GDM1 (cell line): ENCODE data around the gene SPOCK1.

Source experiments
- DNase-seq: peaks from one replicate; lab custom pipeline; 2025; lab: John Stamatoyannopoulos, UW

Gene SPOCK1

DNA sequence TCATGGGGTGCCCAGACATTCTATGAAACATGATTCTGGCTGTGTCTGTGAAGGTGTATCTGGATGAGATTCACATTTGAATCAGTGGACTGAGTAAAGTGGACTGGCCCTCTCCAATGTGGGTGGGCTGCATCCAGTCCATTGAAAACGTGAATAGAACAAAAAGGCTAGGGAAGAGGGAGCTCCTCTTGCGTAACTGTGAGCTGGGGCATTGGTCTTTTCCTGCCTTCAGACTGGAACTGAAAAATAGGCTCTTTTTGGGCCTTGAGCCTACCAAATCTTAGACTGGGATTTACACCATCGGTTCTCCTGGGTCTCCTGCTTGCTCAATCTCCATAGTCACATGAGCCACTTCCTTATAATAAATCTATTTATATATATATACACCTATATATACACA is 170.1 kb downstream of the SPOCK1 start:
- no peak for DNase-seq

DNA sequence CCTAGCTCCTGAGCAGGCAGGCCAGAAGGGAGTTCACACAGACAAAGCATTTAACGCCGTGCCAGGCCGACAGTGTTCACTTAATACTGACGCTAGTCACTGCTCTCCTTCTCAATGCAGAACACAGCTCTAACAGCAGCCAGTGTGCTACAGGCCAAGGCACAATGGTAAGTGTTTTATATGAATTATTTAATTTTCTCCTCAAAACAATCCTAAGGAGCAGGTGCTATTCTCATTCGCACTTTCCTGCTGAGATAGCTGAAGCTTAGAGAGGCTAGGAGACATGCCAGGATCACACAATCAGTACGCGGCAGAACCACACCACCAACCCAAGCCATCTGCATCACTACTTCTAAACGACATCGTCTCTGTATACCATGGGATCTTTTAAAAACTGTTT is 170.7 kb downstream of the SPOCK1 start:
- no peak for DNase-seq

DNA sequence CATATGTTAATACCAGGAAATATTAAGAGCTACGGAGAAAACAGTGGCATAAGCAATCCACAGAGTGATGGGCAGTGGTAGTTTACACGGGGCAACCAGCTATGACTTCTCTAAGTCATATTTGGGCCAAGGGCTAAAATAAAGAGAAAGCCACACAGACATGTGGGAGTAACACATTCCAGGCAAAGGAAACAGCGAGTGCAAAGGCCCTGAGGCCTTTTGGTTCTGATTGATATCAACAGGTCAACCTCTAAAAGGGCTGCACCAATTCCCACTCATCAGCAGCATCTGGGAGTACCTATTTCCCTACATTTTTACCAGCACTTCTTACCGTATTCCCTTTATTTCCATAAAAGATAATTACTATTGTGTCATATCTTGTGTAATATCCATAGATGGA is 173.4 kb downstream of the SPOCK1 start:
- no peak for DNase-seq

DNA sequence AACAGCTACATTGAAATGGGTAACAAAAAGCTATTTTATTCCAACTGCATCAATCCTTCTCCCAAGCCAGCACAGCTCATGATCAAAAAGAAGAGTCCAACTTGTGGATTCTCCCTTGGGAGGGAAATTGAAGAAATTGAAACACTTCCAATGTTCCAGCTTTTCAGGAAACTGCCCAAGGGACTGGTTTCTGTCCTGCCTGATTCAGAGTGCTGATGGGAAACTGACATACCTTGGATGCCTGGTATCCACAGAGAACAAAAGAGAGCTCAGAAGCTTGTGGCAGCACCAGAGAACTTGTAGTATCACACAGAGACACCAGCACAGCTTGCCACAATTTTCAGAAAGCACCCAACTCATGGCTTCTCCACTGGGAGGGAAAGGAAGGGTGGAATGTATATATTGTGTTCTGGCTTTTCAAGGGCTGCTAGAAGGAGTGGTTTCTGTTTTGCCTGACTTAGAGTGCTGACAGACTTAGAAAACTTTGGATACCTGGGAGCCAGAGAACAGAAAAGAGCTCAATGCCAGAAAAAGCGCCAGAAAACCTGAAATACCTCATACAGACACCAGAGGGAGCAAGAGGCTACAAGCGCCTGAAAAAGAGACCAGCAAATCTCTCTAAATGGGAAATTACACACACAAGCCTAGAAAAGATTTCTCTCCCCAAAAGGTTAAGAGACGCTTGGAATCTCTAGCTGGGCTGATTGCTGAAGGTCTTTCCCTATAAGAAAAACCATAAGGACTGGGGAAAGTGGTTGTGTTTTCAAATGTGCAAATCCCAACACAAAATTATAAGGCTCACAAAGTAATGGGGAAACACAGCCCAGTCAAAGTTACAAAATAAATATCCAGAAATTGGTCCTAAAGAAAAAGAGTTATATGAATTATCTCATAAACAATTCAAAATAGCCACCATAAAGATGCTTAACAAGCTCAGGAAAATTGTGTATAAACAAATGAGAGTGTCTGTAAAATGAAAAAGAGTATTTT is 178.8 kb downstream of the SPOCK1 start:
- no peak for DNase-seq

DNA sequence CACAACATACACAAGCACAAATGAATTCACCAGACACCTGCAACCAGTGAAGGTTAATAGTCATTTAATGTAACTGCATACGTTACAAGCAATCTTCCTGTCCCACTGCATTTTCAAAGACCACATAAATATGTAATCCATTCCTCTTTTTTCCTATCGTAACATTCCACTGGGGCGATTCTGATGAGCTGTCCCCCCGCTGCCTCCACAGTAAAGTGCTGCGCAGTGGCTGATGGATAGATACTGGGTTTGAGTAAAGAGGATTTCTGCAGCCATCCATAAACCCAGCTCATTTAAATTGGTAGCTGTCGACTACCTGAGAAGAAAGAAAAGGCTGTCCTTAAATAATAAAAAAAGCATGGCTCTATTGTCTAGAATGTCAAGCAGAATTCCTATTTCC is 181.1 kb downstream of the SPOCK1 start:
- DNase-seq: no peak

DNA sequence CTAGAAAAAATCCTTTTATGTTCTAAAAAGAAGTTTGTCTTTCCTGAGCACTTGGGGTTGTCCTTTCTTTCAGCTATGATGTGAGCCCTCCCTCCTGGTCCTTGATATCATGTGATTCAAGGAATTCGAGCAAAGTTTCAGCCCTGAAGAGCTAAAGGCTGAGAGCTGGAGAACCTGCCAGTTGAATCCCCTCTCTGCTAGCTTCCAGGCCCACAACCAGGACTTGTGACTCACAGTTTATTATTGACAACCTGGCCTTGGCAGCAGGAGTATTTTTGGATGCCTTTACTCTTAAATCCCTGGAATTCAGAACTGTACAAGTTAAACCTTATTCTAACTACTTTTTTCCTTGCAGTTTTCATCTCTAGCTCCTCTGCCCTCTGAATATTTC is 182.8 kb downstream of the SPOCK1 start:
- DNase-seq: no peak

DNA sequence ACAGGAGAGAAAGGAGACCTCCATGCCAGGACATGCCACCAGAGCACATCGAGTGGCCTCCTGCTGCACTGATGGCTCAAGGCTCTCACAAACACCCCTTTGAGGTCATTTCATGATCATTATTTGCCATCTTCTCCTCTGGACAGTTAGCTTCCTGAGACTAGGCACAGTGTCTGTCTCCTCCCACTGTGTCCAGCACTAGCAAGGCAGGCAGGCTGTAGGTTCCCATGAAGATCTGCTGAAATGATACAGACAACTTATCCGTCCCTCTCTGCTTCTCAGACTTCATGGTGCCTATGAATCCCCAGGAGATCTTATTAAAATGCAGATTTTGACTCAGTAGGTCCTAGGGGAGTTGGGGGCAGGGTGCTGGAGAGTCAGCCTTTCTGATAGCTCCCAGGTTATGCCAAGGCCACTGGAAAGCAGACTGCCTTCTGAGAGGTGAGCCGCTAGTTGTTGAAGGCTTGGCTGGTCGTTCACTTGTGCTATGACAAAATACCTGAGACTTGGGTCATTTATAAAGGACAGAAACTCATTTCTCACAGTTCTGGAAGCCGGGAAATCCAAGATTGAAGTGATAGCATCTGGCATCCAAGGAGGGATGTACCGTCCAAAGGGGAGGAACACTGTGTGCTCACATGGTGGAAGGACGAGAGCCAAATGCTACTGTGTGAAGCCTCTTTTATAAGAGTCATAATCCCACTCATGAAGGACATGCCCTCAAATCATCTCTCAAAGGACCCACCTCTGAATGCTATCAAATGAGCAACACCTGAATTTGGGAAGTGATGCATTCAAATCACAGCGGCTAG is 183.4 kb downstream of the SPOCK1 start:
- DNase-seq: no peak

DNA sequence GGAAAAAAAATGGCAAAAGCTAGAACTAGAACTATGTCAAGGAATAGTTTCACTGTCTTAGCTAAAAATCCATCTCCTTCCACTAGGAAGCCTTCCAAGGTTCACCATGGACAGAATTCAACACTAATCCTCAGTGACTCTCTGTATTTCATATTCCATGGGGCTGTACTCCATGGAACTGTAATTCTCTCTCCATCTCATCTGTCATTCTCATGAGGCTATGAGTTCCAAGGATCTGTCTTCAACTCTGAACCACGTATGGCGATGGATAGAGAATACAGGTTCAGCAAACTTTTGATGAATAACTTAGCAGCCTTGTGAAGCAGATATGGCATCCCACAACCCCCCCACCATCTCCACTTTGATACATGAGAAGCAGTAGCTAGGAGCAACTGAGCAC is 184.0 kb downstream of the SPOCK1 start:
- no peak for DNase-seq

DNA sequence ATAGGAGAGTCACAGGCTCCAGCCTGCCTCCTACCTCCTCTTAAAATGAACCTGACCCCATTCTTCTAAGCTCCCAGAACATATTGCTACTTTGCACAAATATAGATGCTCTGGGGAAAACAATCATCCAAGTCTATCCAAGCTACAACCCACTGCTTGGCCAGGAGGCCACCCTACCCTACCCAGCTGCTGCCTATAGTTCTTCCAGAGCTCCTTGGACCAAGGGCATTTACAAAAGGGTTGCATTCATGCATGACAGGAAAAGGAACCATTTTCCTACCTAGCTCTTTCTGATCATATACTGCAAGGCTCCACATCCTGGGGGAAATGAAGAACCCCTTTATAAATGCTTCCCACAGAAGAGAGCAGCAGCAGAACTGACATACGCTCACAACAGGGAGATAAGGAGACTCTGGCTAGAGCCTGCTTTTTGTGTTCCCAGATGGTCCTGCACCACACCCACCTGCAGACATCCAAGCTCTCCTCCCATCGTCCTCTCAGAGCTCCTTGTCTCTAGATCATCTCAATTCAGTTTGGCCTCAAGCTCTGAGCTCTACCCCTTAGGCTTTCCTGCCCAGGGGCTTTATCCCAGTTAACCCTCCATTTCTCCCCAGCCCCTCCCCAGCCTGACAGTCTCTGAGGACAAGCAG is 185.5 kb downstream of the SPOCK1 start:
- no peak for DNase-seq

DNA sequence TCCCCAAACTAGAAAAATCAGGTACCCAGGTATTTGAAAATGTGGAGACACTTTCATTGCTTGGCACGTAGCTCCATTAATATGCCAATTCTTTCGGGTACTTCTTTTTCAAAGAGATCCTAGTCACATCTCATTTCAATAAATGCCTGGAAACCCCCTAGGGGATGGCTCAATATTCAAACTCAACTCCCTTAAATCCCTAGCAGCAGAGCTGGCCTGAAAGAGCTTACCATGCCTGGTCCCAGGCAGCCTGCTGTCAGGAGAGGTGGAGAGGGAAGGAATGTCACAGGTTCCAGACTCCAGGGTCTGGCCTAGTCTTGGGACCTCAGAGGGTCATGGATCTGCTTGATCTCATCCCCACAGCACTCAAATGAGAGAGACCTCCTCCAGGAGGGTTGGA is 187.1 kb downstream of the SPOCK1 start:
- DNase-seq: no peak

DNA sequence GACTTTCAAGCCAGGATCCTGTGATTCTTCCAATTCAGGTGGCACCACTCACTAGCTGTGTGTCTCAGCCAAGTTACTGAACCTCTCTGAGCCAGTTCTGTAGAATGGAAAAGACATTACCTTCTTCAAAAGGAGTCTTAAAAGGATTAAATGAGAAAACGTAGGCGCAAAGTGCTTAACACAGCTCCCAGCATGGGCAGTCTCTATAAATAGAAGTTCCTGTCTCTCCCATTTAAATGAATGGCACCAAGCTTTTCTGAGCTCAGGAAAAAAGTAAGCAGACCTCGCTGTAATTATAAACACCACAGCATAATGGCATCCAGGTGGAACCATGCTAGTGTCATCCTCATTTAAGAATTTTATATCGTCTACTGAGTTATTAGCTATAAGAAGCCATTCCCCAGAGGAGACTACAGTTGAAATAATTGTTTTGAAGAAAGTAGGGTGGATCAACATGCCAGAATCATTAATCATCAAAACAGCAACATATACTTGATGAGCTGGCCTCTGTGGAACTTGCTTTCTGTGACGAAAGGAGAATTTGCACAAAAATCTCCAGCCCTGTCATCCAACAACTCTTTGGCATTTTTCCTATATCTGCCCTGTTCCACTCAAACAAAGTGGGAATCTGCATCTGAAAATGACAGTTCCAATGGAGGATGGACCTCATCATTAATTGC is 188.9 kb downstream of the SPOCK1 start:
- no peak for DNase-seq

DNA sequence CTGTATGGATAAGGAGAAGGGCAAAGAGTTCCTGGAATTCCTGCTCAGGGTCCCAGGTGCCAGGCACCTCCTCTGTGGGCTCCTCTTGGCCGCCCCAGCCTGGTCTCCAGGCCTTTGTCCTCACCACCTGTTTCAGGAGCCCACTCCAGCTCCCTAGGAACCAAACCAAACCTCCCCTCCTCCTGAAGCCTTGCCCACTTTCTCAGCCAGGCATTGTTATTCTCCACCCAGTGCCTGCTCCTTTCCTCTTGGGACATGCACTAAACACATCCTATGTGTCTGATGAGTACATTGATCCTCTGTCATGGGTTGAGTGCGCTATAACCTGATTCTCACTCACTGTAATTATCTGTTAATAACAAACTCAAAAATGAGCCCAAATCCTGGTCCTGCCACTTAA is 189.8 kb downstream of the SPOCK1 start:
- no peak for DNase-seq

DNA sequence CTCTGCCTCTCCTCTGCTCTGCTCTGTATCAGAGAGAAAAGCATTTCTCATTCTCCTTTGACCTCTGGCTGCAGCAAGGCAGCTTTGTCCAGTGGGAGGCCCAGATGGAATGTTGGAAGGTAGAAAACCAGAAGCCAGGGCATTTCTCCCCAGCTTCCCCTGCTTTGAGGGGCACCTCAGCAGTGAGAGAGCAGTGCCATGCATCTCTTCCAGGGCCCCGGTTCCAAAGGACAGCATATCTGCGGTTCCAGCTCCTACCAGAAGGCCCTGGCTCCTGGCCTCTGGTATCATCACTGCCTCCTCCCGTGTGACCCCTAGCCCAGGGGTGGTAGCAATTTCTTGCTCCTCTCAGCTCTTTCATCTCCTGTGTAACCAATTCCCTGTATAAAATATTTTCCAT is 190.8 kb downstream of the SPOCK1 start:
- no peak for DNase-seq

DNA sequence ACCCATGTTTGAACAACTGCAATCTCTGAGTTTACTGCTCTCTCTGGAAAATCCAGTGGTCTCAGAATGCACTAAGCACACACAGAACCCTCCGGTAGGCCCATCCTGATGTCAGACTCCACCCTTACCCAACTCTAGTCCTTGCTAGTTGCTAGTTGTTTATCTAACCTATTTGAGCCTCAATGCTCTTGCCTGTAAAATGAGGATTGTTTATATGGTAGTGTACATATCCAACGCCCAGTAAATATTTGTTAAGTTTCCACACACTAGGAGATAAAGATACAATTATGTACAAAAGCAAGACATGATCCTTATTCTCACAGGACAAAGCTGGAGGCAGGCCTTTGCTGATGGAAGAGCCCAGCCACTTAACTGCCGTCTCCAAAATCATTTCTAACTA is 192.2 kb downstream of the SPOCK1 start:
- no peak for DNase-seq

DNA sequence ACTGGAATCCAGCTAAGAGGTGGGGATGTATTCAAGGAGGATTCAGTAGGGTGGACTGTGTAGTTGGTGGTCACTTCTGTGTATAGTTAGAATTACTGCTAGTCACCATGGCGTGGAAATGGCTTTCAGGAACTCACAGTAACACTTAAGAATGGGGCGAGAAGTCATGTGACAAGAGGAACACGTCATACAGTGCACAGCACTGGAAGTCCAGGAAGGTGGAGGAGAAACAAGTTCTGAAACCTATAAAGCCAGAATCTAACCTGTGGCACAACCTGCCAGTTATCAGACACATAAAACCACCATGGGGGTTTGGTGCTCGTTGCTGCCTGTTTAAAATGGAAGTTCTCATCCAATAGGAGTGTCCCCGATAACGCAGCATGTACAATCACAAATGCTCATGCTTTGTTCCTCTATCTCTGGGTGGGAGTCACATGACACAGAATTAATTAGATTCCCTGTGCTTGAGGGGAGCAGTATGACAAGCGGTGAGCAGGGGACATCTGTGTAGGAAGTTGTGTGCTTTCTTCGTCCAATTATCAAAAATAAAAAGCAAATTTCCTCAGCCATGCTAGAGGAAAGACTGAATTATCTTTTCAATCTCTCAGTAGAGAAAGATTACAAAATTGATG is 193.0 kb downstream of the SPOCK1 start:
- no peak for DNase-seq

DNA sequence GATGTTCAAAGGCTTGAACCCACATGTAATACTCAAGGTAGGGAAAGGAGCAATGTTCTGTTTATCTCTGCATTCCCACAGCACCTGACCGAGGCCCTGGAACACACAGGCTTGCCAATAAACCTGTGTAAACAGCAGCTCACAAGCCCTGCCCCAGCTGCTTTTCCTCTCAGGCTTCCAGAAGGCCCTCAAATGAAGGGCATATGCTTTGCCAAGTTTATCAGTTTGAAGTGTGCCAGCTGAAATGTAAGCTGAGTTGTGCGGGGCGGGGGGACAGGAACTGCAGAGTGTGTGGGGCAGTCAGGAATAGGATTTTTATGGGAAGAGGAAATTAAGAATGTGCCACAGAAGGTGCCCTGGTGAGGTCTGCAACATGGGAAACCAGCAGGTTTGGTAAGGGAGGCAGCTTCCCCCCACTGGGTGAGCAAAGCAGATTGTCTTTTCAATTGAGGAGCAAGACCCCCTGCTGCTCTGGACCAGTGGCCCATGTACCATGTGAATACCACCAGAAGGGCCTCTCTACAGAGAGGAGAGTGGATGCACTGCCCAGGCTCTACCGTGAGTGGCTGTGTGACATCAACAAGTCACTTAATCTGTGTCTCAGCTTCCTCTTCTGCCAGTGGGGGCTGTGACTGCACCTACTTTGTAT is 194.8 kb downstream of the SPOCK1 start:
- DNase-seq: no peak

DNA sequence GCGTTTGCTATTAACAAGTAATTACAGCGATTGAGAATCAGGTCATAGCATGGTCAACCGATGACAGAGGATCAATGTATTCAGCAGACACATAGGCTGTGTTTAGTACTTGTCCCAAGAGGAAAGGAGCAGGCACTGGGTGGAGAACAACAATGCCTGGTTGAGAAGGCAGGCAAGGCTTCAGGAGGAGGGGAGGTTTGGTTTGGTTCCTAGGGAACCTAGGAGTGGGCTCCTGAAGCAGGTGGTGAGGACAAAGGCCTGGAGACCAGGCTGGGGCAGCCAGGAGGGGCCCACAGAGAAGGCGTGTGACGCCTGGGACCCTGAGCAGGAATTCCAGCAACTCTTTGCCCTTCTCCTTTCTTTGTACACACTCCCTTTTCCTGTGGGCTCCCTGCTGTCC is 195.6 kb downstream of the SPOCK1 start:
- no peak for DNase-seq

DNA sequence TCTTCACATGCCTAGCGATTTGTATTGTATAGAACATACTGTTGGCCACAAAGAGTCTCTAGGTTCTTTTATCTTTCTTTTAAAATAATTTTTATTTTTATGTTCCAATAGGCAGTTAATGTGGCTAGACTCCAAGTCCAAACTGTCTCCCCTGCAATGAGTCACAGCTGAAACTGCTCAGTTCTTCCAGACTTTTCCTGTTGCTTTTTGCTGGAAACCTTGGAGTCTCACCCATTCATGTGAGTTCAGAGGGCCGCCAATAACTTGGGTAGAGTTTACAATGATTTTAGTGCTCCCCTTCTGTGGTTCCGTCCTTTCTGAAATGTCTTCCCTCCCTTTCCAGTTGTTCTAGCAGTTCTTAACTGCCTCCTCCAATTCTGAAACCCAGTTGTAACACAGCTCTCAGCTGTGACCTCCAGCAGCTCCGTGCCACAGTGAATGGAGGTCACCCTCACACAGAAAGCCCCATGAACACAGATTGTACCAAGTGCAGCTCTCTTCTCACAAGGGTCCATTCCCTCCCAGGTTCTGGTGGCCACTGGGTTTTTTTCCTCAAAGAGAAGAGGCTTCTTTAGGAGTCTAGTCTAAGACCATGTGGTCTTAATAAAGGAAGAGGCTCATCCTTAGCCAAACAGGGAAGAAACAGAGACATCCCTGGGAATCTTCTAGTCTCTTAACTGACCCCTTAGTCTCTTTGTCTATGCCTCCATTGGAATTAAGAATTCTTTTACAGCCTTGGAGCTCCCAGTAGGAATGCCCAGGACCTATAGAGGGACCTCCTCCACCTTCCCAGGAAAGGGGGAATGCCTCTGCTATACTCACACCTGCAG is 198.5 kb downstream of the SPOCK1 start:
- no peak for DNase-seq

DNA sequence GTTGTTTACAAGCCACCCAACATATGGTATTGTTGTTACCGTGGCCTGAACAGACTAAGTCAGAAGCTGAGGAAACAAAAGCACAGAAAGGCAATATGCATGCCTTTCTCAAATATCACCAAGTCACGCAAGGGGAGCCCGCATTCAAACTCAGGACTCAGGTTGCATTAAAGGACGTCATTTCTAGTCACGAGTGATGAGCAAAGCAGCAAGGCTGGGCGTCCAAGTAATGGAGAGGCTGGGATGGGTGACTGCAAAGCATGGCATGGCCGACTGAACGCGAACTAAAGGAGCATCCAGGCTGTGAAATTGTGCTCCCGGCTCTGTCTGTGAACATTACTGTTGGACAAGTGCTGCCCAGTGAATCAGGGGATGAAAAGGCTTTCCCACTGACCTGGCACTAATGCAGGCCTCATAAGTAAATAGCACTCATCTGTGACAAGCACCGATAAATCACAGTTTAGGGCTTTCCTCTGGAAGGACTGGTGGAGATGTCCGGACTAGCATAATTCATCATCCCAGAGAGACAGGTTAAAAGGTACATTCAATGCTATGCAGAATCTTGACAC is 202.8 kb downstream of the SPOCK1 start:
- no peak for DNase-seq

DNA sequence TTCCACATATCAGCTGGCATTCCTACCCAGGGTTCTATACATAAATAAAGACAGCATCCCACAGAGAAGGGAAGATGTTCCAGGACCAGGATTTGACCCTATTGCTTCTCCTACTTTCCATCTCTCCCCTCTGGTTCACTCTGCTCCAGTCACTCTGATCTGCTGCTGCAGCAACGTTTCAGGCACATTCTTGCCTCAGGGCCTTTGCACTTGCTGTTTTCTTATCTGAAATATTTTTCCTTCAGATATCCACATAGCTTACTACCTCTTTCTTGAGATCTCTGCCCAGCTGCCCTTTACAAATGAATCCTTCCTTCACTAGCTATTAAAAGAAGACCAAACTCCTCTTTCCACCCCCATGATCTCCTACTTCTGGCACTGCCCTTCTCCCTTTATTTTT is 204.5 kb downstream of the SPOCK1 start:
- DNase-seq: no peak
